HCT116 (cell line): ENCODE data around the gene MMP21.

ENCODE experiments used
- CTCF ChIP-seq, 3 experiments: fragments of 200-600 bp in 1 of 3; sonication (generic) in 1 of 3; IDR thresholded peaks in 2 of 3; conservative IDR thresholded peaks in 1 of 3; 2 replicates each; pipeline ENCODE4 v1.5.1; 2012 to 2017; ENCODE audit warnings: low read depth in 2 of 3, low read length in 2 of 3, antibody characterized with exemption in 1 of 3, borderline replicate concordance in 1 of 3, control low read depth in 1 of 3, mild to moderate bottlenecking in 1 of 3, mixed read lengths in 1 of 3, mixed run types in 1 of 3, moderate library complexity in 1 of 3; ENCODE audit not compliant: insufficient read depth in 1 of 3
- EZH2phosphoT487 ChIP-seq: fragments of 200-600 bp; IDR thresholded peaks from 2 replicates; pipeline ENCODE4 v1.6.1; 2018; ENCODE audit warnings: antibody characterized with exemption, borderline replicate concordance
- MAX ChIP-seq: IDR thresholded peaks from 2 replicates; pipeline ENCODE4 v1.6.1; 2012
- POLR2AphosphoS5 ChIP-seq: IDR thresholded peaks from 2 replicates; pipeline ENCODE4 v1.6.1; 2011; ENCODE audit warnings: mild to moderate bottlenecking, low read depth, low read length, moderate library complexity
- ZNF274 ChIP-seq: fragments of 200-500 bp; sonication (Bioruptor generic); IDR thresholded peaks from 2 replicates; pipeline ENCODE4 v1.6.1; 2014; ENCODE audit warnings: mild to moderate bottlenecking, low read depth, low read length, inconsistent platforms

- no peak for TF ChIP-seq POLR2AphosphoS5
- no peak for TF ChIP-seq CTCF (IDR thresholded peaks at IDR 0.05 in 2 of 3, conservative IDR thresholded peaks at IDR 0.05 in 1 of 3; ENCODE audit: borderline replicate concordance in 1 of 3, insufficient read depth in 1 of 3, low read depth in 2 of 3, low read length in 2 of 3)
- no peak for TF ChIP-seq EZH2phosphoT487
- TF ChIP-seq ZNF274: no peak
- no peak for TF ChIP-seq MAX
Observed at GRCh38 chr10:125779403-125780327, 4.0 kb upstream of the MMP21 start.
